HepG2 (cell line): Measurements from ENCODE around the gene MASP1. TPM values are rescaled to one million over a fixed set of nuclear protein-coding genes. Genes with fewer than 3 reads are reported as not detected.

Experiments
- ATAC-seq: fragments of 200-7000 bp; cut with Tn5 transposase; 3 replicates; pipeline ENCODE4 v1.9.1; 2020; ENCODE audit warnings: mild to moderate bottlenecking, moderate library complexity
- BruUV-seq: library from RNA; stranded (reverse); fragments of 400-500 nt; replicated peaks from 2 replicates; lab custom pipeline; 2021; lab: Mats Ljungman, UMichigan
- CTCF ChIA-PET: fragments of 300-600 bp; formaldehyde crosslinking; extraction: SDS; loops from one replicate; lab custom pipeline; 2021; ENCODE audit warnings: low total read pairs, inconsistent platforms, low intra/inter-chr PET ratio; lab: Yijun Ruan, JAX
- POLR2A ChIA-PET: fragments of 350-600 bp; sonication (Branson Sonifier 250); formaldehyde crosslinking; loops from one replicate; lab custom pipeline; 2020; ENCODE audit warnings: antibody characterized with exemption, inconsistent platforms; lab: Yijun Ruan, JAX
- DNase-seq: peaks from one replicate; pipeline ENCODE4 v3.0.0-alpha.2; 2015; ENCODE audit warnings: low spot score
- FAIRE-seq: peaks from 3 replicates; lab custom pipeline; 2011; peaks lifted over from hg19 to GRCh38; lab: Jason Lieb, UNC
- H2AFZ ChIP-seq: one replicate; pipeline ENCODE4 v1.6.1; 2011; ENCODE audit warnings: low read length, inconsistent platforms
- H3K27ac ChIP-seq: fragments of 300-600 bp; 3 replicates; pipeline ENCODE4 v1.8.0; 2011; ENCODE audit warnings: mixed run types, mild to moderate bottlenecking, mixed read lengths, low read length, inconsistent platforms; ENCODE audit not compliant: insufficient read depth; ENCODE audit errors: extremely low read length
- H3K27me3 ChIP-seq, 2 experiments: fragments of 200-600 bp in 1 of 2; 2 replicates in 1 of 2; 3 replicates in 1 of 2; pipeline versions ENCODE4 v1.6.0 to v1.8.0; 2011; ENCODE audit warnings: low read length in 2 of 2, mild to moderate bottlenecking in 2 of 2, moderate library complexity in 2 of 2, inconsistent platforms in 1 of 2; ENCODE audit not compliant: insufficient read depth in 2 of 2, control insufficient read depth in 1 of 2
- H3K36me3 ChIP-seq, 2 experiments: fragments of 200-600 bp in 1 of 2; replicated peaks in 1 of 2; 2 replicates in 1 of 2; 3 replicates in 1 of 2; pipeline versions ENCODE4 v1.5.1 to v1.8.0; 2011; ENCODE audit warnings: low read length in 2 of 2, inconsistent platforms in 1 of 2; ENCODE audit not compliant: insufficient read depth in 2 of 2, control insufficient read depth in 1 of 2
- H3K4me1 ChIP-seq: 2 replicates; pipeline ENCODE4 v1.5.1; 2012; ENCODE audit warnings: low read length, inconsistent platforms; ENCODE audit not compliant: insufficient read depth
- H3K4me2 ChIP-seq: 2 replicates; pipeline ENCODE4 v1.6.0; 2011; ENCODE audit warnings: low read depth, low read length, inconsistent platforms
- H3K4me3 ChIP-seq, 3 experiments: fragments of 200-600 bp in 1 of 3; sonication (generic), shearing (Covaris generic) in 1 of 3; replicated peaks in 1 of 3; 2 replicates each; pipeline ENCODE4 v1.5.1; 2011 to 2016; ENCODE audit warnings: low read length in 3 of 3, inconsistent platforms in 2 of 3, low read depth in 2 of 3, mild to moderate bottlenecking in 2 of 3, control low read depth in 1 of 3, mixed read lengths in 1 of 3; ENCODE audit not compliant: insufficient read depth in 1 of 3
- H3K79me2 ChIP-seq: one replicate; pipeline ENCODE4 v1.6.1; 2011; ENCODE audit warnings: low read length, inconsistent platforms; ENCODE audit not compliant: insufficient read depth
- H3K9ac ChIP-seq: 2 replicates; pipeline ENCODE4 v1.6.0; 2011; ENCODE audit warnings: mild to moderate bottlenecking, low read depth, low read length, inconsistent platforms; ENCODE audit not compliant: insufficient read depth
- H3K9me3 ChIP-seq: 2 replicates; pipeline ENCODE4 v1.5.1; 2012; ENCODE audit warnings: mild to moderate bottlenecking, low read length
- H4K20me1 ChIP-seq: 2 replicates; pipeline ENCODE4 v1.6.0; 2011; ENCODE audit warnings: inconsistent platforms, mild to moderate bottlenecking, low read length, moderate library complexity; ENCODE audit not compliant: insufficient read depth
- HDAC6 ChIP-seq: fragments of 200-600 bp; sonication (generic); IDR thresholded peaks from 2 replicates; pipeline ENCODE4 v1.7.0; 2017; ENCODE audit warnings: mild to moderate bottlenecking, antibody characterized with exemption, low read length, low read depth
- JDP2 ChIP-seq: sonication (generic); formaldehyde crosslinking; IDR thresholded peaks from 2 replicates; pipeline ENCODE4 v1.8.1; 2022; ENCODE audit warnings: missing genetic modification reagents, borderline replicate concordance
- PLRG1 ChIP-seq: fragments of 450-650 bp; conservative IDR thresholded peaks from 2 replicates; pipeline ENCODE4 v1.6.1; 2016
- PRDM15 ChIP-seq: sonication (generic); formaldehyde crosslinking; IDR thresholded peaks from 2 replicates; pipeline ENCODE4 v1.4.0; 2020; ENCODE audit warnings: missing genetic modification reagents
- TIGD3 ChIP-seq: sonication (generic); formaldehyde crosslinking; IDR thresholded peaks from 2 replicates; pipeline ENCODE4 v1.5.1; 2020; ENCODE audit warnings: mild to moderate bottlenecking, missing genetic modification reagents, borderline replicate concordance
- TOE1 ChIP-seq: sonication (generic); formaldehyde crosslinking; IDR thresholded peaks from 2 replicates; pipeline ENCODE4 v1.4.0; 2020; ENCODE audit warnings: mild to moderate bottlenecking, missing genetic modification reagents
- TRAFD1 ChIP-seq: sonication (generic); formaldehyde crosslinking; IDR thresholded peaks from 2 replicates; pipeline ENCODE4 v1.5.1; 2020; ENCODE audit warnings: missing genetic modification reagents, mild to moderate bottlenecking, borderline replicate concordance
- ZBTB20 ChIP-seq: sonication (generic); formaldehyde crosslinking; IDR thresholded peaks from 2 replicates; pipeline ENCODE4 v1.8.1; 2023; ENCODE audit warnings: missing genetic modification reagents, low read depth, mild to moderate bottlenecking, borderline replicate concordance
- ZMYM4 ChIP-seq: sonication (generic); formaldehyde crosslinking; IDR thresholded peaks from 2 replicates; pipeline ENCODE4 v1.8.1; 2023; ENCODE audit warnings: mild to moderate bottlenecking, missing genetic modification reagents
- ZNF329 ChIP-seq: sonication (generic); formaldehyde crosslinking; IDR thresholded peaks from 2 replicates; pipeline ENCODE4 v1.9.0; 2021; ENCODE audit warnings: low read depth, mild to moderate bottlenecking, missing genetic modification reagents
- ZNF484 ChIP-seq: sonication (generic); formaldehyde crosslinking; IDR thresholded peaks from 2 replicates; pipeline ENCODE4 v1.5.1; 2020; ENCODE audit warnings: mild to moderate bottlenecking, low read depth, missing genetic modification reagents, borderline replicate concordance
- WGBS: methylation state at CpG from one replicate; pipeline ENCODE4 v1.1.6; 2017; ENCODE audit warnings: low lambda C conversion rate; 5-methylcytosine and 5-hydroxymethylcytosine counted together
- in situ Hi-C: cut with HindIII; loops from 2 replicates; pipeline ENCODE4 v1.10.0; 2017; ENCODE audit warnings: low pct_unique_long_range_greater_than_20kb; ENCODE audit not compliant: extremely low pct_ligation_motif_present
- intact Hi-C: fragments of 100-400 bp; cut with micrococcal nuclease; formaldehyde crosslinking; loops from one replicate; pipeline ENCODE4 v1.10.0; 2022; ENCODE audit not compliant: unreplicated experiment
- polyA plus RNA-seq, 8 experiments: library from polyadenylated mRNA; depleted of rRNA in 3 of 8; stranded (reverse) in 7 of 8; unstranded in 1 of 8; fragments of >200 nt; fragmentation: Illumina TruSeq in 4 of 8; extraction: Trizol in 4 of 8; gene quantifications; 2 replicates each; pipeline versions ENCODE4 v1.2.1 to v1.2.3, GENCODE V29; 2011 to 2016; ENCODE audit warnings: low read depth in 4 of 8, missing spikeins in 1 of 8, mixed read lengths in 1 of 8; ENCODE audit not compliant: insufficient read depth in 1 of 8
- total RNA-seq, 5 experiments: library from RNA; depleted of rRNA; stranded (reverse); fragments of >200 nt; fragmentation: Illumina TruSeq; extraction: Trizol; gene quantifications; 2 replicates each; pipeline ENCODE4 v1.2.3, GENCODE V29; 2016; ENCODE audit warnings: low read depth in 1 of 5

MASP1 gene
- total and polyA plus RNA-seq, 2 of the 13 experiments (the other 11 are each of a cell fraction or from before 2014, with no cell fraction given), result 10.8 to 56.0 TPM

GRCh38 chr3:187299611-187300010, 8.1 kb upstream of the MASP1 start:
- Histone ChIP-seq H3K79me2 (no peaks in the 10 kb centered on the region), H2AFZ (no peak overlapping the region), H3K4me3 (no peak overlapping the region), H3K27ac (no peak overlapping the region), H4K20me1 (no peaks in the 10 kb centered on the region), H3K36me3 (no peaks in the 10 kb centered on the region), H3K9ac (no peak overlapping the region), H3K9me3 (no peaks in the 10 kb centered on the region), H3K27me3 (no peaks in the 10 kb centered on the region), H3K4me2 (no peak overlapping the region), H3K4me1 (no peaks in the 10 kb centered on the region)
- in situ Hi-C loops, result no loop called here
- intact Hi-C loops, result no loop called here
- WGBS, result 33% methylated on average over 4 of the region's 4 CpGs
- no peak for ATAC-seq
- no peak for TF ChIP-seq ZBTB20 (CRISPR knock-in tag)
- no peak for TF ChIP-seq ZMYM4
- FAIRE-seq, result no peak
- ChIA-PET POLR2A (no interaction called here), CTCF (no interaction called here)
- DNase-seq, result no peak
- no TSS peak for BruUV-seq

- no TSS peak for BruUV-seq
- TF ChIP-seq TIGD3 (CRISPR knock-in tag), result no peak
- TF ChIP-seq PLRG1, result no peak
- no peak for TF ChIP-seq ZNF484 (CRISPR knock-in tag)
- no peak for TF ChIP-seq JDP2 (CRISPR knock-in tag)
- TF ChIP-seq PRDM15, result no peak
- no peak for TF ChIP-seq ZNF329
- no peak for TF ChIP-seq HDAC6
- TF ChIP-seq TOE1 (CRISPR knock-in tag), result no peak
- TF ChIP-seq TRAFD1 (CRISPR knock-in tag), result no peak
These were observed 5.4 kb upstream of the MASP1 start for GRCh38 chr3:187296911-187297310.

More at GRCh38 chr3:187296911-187297310, 5.4 kb upstream of the MASP1 start:
- Histone ChIP-seq H3K4me2 (no peak overlapping the region), H3K27ac (no peak overlapping the region), H3K9me3 (no peaks in the 10 kb centered on the region), H3K4me1 (peaks cover 9% of the 10 kb centered on the region), H3K9ac (no peak overlapping the region), H4K20me1 (no peaks in the 10 kb centered on the region), H3K79me2 (no peaks in the 10 kb centered on the region), H3K4me3 (no peak overlapping the region), H3K36me3 (no peaks in the 10 kb centered on the region), H2AFZ (no peak overlapping the region), H3K27me3 (peaks cover 0 to 2% of the 10 kb centered on the region in 2 experiments; a peak in 2 of 5 replicates)
- no peak for ATAC-seq
- no peak for FAIRE-seq
- WGBS, result 37% methylated on average over 2 of the region's 2 CpGs
- ChIA-PET POLR2A (no interaction called here), CTCF (no interaction called here)
- intact Hi-C loops, result no loop called here
- no peak for DNase-seq
- in situ Hi-C loops, result no loop called here
